GM19397 (cell line): ENCODE results near the gene TACR1.
"Not testable (repeated sequence)": the region's sequence is repeated elsewhere in the genome, so short reads cannot be mapped to it uniquely, and the experiment has no call there.

Experiments used
- ATAC-seq: cut with Tn5 transposase; IDR thresholded peaks from one replicate; pipeline ENCODE4 v1.9.1; 2021; ENCODE audit warnings: mild to moderate bottlenecking, moderate library complexity; ENCODE audit not compliant: unreplicated experiment

Gene TACR1

DNA sequence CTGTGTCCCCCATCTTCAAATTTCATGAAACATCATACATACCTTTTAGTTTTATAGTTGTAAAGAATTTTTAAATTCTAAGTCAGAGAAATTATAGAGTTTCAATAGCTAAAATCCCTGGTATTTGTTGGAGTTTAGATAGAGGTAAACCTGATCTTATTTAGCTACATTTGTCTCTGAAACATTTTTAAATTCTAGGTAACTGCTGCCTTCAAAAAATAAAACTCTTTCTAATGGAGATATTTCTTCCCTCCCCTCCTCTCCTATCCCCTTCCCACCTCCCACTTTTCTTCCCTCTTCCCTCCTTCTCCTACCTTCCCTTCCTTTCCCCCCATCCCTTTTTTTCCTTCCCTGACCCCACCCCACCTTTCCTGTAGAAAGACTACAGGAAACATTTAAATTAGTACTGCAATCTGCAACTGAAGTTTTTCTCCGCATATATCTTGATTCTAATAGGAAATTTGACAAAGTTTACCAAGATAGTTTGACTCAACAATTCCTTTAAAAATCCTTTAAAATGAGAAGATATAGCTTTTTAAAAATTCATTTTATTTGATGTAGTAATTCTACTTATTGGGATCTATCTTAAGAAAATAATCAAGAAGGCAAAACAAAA, 4.1 kb downstream of the TACR1 start:
- no peak for ATAC-seq

DNA sequence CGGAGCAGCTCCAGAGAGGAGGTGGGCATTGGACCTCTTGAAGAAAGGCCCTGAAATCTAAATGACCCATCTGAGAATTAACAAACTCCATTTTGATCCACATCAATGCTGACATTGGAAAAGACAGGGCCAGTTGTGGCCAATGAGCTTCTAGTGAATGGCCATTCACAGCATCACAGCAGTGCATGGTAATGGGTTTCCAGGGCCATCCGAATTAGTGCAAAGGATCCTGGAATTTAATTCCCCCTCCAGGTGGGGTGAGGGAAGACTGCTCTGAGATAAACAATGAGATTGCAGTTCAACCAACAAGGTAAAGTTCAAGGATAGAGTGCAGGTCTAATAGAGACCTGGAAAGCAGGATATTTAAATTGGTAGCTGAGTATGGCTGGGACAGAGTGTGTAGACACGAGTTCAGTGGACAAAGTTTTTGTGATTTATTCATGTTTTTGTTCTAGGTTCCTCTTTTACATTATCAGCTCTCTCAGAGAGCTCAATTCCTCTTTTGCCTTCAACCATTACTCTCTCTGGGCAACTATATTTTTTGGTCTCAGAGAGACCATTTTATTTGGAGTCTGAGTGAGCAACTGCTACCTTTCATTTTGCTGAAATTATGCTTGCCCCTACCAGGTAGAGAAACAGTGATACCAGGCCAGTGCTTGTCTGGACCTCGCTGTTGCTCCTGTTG, 5.0 kb downstream of the TACR1 start:
- ATAC-seq: no peak

GRCh38 chr2:75192496-75192895, 6.8 kb downstream of the TACR1 start:
- no peak for ATAC-seq

DNA sequence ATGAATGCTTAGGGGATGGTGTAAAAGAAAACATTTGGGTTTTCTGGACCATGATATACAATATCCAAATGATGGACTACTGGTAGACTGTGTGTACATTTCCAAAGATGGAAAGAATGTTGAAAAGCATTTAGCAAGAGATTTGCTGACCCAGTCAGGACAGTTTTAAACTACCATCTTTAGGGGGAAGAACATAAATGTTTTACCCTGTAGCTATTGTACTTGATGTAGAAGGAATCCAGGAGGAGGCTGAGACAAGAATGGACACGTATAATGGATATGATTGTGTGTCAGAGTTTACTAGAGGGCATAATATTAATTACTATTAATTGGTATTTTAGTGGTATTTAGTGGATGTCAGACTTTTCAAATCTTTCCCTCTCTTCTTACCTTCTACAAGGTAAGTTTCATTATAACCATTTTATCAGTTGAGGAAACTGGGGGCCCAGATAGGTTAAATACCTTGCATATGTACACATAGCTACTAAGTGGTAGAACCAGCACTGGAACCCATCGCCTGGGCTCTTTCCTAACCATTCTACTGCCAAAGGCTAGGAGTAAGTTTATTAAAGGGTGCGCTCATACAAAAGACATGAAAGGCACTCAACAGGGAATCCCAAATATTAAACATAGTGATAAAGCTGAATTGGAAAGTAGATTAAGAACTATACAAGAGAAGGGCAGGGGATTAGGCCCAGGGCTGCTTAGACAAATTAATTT, 8.9 kb downstream of the TACR1 start:
- ATAC-seq: no peak

- ATAC-seq: no peak
Measured at GRCh38 chr2:75186821-75187220, 12.5 kb downstream of the TACR1 start.

DNA sequence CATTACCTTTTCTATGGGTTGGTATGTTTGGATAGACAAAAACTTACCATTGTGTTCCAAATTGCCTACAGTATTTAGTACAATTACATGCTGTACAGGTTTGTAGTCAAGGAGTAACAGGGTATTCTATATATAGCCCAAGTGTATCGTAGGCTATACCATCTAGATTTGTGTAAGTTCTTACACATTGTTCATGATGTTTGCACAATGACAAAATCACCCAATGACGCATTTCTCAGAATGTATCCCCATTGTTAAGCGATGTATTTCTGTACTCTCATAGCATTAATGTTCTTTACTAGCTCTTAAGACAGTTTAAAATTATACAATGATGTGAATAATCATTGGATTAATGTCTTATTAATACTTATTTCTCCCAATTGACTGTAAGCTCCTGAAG, 16.7 kb downstream of the TACR1 start:
- no peak for ATAC-seq

- ATAC-seq: no peak
Measured at GRCh38 chr2:75180476-75180875, 18.8 kb downstream of the TACR1 start.

- ATAC-seq: no peak
Measured at GRCh38 chr2:75177427-75177826, 21.9 kb downstream of the TACR1 start.

GRCh38 chr2:75175456-75175855, 23.9 kb downstream of the TACR1 start:
- no peak for ATAC-seq

DNA sequence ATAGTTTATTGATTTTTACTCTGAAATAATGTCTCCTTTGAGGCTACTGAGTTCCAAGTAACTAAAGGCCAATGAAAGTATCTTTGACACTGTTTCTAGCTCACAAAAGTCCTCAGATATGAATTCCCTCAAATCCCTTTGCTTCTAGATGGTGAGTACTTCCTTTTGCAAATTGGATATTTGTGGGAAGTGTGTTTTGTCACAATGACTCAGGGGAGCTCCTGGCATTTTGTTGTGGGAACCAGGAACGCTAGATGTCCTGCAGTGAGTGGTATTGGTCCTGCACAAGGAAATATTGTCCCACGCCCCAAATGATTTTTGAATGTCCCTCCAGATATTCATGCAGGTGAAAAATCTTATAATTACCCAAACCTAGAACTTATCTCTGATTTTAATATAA, 24.3 kb downstream of the TACR1 start:
- no peak for ATAC-seq

DNA sequence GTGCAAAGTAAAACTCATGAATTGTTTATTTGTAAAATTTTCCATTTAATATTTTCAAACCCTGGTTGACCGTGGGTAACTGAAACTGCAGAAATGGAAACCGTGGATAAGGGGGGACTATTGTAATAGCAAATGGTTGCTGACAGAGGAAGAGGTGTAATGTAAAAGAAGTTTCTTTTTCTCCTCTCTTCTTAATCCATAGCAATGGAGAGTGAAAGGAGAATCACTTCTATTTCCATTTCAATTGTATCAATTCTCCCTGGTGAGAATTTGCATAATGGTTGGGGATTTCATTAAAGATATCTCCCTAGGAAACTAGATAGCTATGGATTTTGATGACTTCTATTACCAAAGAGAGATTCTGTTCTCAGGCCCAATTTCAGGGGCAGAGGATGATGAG, 24.8 kb downstream of the TACR1 start:
- ATAC-seq: no peak

GRCh38 chr2:75173740-75174139, 25.6 kb downstream of the TACR1 start:
- ATAC-seq: no peak

DNA sequence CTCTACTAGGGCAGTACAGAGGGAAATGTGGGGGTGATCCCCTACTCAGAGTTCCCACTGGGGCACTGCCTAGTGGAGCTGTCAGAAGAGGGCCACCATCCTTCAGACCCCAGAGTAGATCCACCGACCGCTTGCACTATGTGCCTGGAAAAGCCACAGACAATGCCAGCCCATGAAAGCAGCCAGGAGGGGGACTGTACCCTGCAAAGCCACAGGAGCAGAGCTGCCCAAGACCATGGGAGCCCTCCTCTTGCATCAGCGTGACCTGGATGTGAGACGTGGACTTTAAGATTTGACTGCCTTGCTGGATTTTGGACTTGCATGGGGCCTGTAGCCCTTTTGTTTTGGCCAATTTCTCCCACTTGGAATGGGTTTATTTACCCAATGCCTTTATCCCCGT, 27.9 kb downstream of the TACR1 start:
- not testable (repeated sequence) for ATAC-seq

- no peak for ATAC-seq
Measured at GRCh38 chr2:75170889-75171288, 28.4 kb downstream of the TACR1 start.

DNA sequence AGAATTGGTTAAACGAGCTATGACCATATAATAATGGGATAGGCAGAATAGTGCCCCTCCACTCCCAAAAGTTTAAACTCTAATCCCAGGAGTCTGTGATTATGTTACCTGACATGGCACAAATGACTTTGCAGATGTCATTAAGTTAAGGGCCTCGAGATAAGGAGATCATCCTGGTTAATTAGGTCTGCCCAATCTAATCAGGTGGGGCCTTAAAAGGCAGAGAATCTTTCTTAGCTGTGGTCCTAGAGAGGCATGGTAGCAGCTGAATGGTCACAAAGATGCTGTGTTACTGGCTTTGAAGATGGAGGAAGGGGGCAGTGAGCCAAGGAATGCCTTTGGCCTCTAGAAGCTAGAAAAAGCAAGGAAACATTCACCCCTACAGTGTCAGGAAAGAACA, 31.1 kb downstream of the TACR1 start:
- ATAC-seq: no peak

DNA sequence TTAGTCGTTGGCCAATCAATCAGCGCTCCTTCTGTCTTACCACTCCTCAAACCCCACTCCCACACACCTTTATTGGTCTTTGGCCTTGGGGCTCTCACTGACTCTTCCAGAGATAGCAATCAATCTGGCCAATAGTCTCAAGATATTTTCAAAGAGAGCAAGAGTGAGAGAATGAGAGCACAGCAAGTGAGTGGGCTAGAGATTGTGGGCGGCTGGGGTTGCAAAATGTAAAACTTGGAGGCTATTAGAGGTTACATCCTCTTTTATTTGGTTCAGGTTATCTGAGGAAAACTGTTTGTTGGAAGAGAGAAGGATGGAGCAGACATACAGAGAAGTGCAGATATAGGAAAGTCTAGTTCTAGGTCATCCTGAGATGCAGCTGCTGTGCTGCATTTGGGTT, 32.8 kb downstream of the TACR1 start:
- no peak for ATAC-seq

- no peak for ATAC-seq
Measured at GRCh38 chr2:75162897-75163296, 36.4 kb downstream of the TACR1 start.

DNA sequence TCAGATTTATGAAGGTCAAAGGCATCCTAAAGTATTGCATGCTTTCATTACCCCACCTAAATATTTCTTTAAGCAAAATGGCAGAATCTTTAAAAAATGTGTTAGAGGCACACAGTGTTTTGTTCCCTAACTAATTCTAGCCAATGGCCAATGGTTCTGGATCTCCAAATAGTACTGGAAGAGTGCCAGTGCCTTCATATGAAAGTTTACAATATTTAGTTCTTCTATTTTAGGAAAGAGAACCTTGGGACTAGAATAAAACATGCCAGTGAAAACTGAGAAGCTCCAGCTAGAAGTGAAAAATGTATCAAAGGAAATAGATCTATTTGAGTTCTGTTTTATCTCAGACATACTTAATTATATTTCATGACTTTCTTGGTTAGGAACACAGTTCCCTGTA, 37.1 kb downstream of the TACR1 start:
- no peak for ATAC-seq

DNA sequence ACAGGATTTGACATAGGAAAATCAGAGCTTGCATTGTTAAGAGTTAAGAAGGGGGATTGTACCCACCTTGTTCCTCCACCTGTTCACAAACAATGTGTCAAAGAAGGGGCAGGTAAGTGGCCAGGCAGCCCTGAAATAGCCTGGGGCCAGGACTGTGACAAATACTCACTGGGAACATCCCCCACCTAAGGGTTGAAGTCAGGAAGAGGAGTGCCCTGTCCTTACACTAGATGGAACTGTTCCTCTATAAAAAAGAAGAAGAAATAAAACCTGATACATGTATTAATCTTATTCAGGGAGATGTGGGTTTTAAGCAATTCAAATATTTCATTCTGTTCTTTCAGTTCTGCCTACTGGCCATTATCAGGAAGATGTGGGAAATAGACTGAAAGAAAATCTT, 41.9 kb downstream of the TACR1 start:
- no peak for ATAC-seq

GRCh38 chr2:75155115-75155514, 44.2 kb downstream of the TACR1 start:
- ATAC-seq: no peak

- no peak for ATAC-seq
Measured at GRCh38 chr2:75153221-75153620, 46.1 kb downstream of the TACR1 start.

- not testable (repeated sequence) for ATAC-seq
Measured at GRCh38 chr2:75152243-75152642, 47.1 kb downstream of the TACR1 start.
